A549 treated with CORT108297 at 1 μM for 4 hours (cell line): ENCODE results near the gene CLK3. TPM values are rescaled to one million over a fixed set of nuclear protein-coding genes. Genes with fewer than 3 reads are reported as not detected.

Source experiments
- total RNA-seq: library from RNA; stranded (reverse); fragments of 200-300 nt; extraction: Qiagen RNA extraction; gene quantifications from 5 replicates; pipeline ENCODE4 v1.2.3, GENCODE V29; 2022

CLK3 gene
- 33.3 to 47.6 TPM (median 36.3 TPM) in 5 replicates for total RNA-seq

DNA sequence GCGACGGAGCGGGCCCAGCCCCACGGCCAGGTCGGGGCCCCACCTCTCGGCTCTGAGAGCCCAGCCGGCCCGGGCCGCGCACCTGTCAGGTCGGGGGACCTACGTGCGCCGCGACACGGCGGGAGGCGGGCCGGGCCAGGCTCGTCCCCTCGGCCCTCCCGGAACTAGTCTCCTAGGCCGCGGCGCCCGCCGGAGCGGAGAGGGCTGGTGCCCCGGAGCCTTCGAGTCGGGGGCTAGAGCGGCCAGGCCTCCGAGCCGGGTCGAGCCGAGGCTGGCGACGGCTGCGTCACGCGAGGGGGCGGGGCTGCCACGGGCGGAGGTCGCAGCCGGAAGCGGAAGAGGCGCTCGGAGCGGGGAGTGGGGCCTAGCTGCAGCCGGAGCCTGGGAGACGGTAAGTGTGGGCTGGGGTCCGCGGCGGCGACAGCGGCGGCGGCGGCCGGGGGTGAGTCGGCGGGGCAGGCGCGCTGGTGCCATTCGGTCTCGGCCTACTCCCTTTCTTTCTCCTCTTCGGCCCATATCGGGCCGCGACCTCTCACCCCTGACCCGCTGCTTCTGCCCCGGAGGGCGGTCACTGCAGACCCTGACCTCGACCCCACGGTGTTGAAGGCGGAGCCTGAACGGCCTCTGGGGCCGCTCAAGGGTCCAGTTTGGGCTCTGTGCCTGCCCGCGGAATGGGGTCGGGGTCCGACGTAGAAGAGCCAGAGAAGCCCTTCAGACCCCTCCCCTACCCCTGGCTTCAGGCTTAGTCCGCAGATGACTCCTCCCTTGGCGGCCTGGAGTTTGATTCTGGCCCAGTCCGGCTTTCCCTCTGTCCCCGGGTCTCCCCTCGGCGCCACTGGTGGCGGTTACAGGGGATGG lies at the start of gene CLK3:
TSS of gene CLK3 (plus strand) at position 329 of the 858 bp plus-strand sequence. CDS start 3,361 bp downstream, outside the sequence.

Other genes with a start within 250 kb of the CLK3 start
- not detected in 5 replicates for gene CYP11A1, start 248.2 kb upstream of the CLK3 start, total RNA-seq
- gene SEMA7A, start 181.9 kb upstream of the CLK3 start, total RNA-seq = 2.3 to 3.2 TPM (median 2.5 TPM) in 5 replicates
- gene UBL7, start 154.7 kb upstream of the CLK3 start, total RNA-seq = 40.4 to 44.4 TPM (median 42.2 TPM) in 5 replicates
- gene ARID3B, start 74.6 kb upstream of the CLK3 start, total RNA-seq = 3.1 to 4.2 TPM (median 3.9 TPM) in 5 replicates
- 17.9 to 20.7 TPM (median 18.9 TPM) in 5 replicates for gene EDC3, start 80.2 kb downstream of the CLK3 start, total RNA-seq
- gene CYP1A1, start 109.7 kb downstream of the CLK3 start, total RNA-seq = 1.3 to 2.5 TPM (median 2.0 TPM) in 5 replicates
- gene CYP1A2, start 133.0 kb downstream of the CLK3 start, total RNA-seq = not detected in 5 replicates
- 59.2 to 70.7 TPM (median 66.3 TPM) in 5 replicates for gene CSK, start 166.2 kb downstream of the CLK3 start, total RNA-seq
- gene LMAN1L, start 197.0 kb downstream of the CLK3 start, total RNA-seq = 0.03 to 0.08 TPM (median 0.08 TPM) in 3 of 5 replicates, not detected in the others
- 0.05 to 0.06 TPM in 2 of 5 replicates, not detected in the others for gene CPLX3, start 210.8 kb downstream of the CLK3 start, total RNA-seq
- gene ULK3, start 227.3 kb downstream of the CLK3 start, total RNA-seq = 27.9 to 41.0 TPM (median 38.2 TPM) in 5 replicates